Transverse colon (tissue), 4 donors: ENCODE measurements around the gene DRC3. TPM values are rescaled to one million over a fixed set of nuclear protein-coding genes. Genes with fewer than 3 reads are reported as not detected.

Experiments
- DNase-seq: peaks from one replicate; pipeline ENCODE4 v3.0.0-alpha.2; 2019
- H3K27ac ChIP-seq, 4 donors: fragments of 200-600 bp; sonication (generic); 2 replicates each; pipeline ENCODE4 v1.5.1; 2016 to 2018; ENCODE audit warnings: inconsistent platforms in 4 of 4
- H3K27me3 ChIP-seq: fragments of 200-600 bp; sonication (generic); 2 replicates; pipeline ENCODE4 v1.5.1; 2017; ENCODE audit warnings: inconsistent platforms
- H3K36me3 ChIP-seq, 4 donors: fragments of 200-600 bp; sonication (generic); 2 replicates each; pipeline ENCODE4 v1.5.1; 2017 to 2019; ENCODE audit warnings: inconsistent platforms in 4 of 4
- H3K4me1 ChIP-seq, 4 donors: fragments of 200-600 bp; sonication (generic); 2 replicates each; pipeline ENCODE4 v1.5.1; 2017 to 2020; ENCODE audit warnings: inconsistent platforms in 4 of 4
- H3K4me3 ChIP-seq, 4 donors: fragments of 200-600 bp; sonication (generic); 1 replicate in 1 of 4; 2 replicates in 3 of 4; pipeline versions ENCODE4 v1.5.1 to v1.6.1; 2017 to 2019; ENCODE audit warnings: inconsistent platforms in 4 of 4
- H3K9me3 ChIP-seq, 2 donors: fragments of 200-600 bp; sonication (generic); 2 replicates each; pipeline ENCODE4 v1.5.1; 2017 to 2019; ENCODE audit warnings: inconsistent platforms in 2 of 2
- EP300 ChIP-seq: sonication (generic); formaldehyde crosslinking; IDR thresholded peaks from one replicate; pipeline ENCODE4 v1.6.1; 2017; ENCODE audit warnings: antibody characterized with exemption, low read depth
- POLR2A ChIP-seq: fragments of 450-650 bp; IDR thresholded peaks from one replicate; pipeline ENCODE4 v1.6.1; 2016; ENCODE audit warnings: antibody characterized with exemption, mild to moderate bottlenecking, moderate library complexity
- POLR2AphosphoS5 ChIP-seq, 3 donors: sonication (generic); formaldehyde crosslinking; IDR thresholded peaks; one replicate each; pipeline ENCODE4 v1.6.1; 2016; ENCODE audit warnings: antibody characterized with exemption in 3 of 3
- WGBS, 2 donors: methylation state at CpG; one replicate each; pipeline ENCODE4 v1.1.5; 2018; ENCODE audit warnings: low coverage in 1 of 2; 5-methylcytosine and 5-hydroxymethylcytosine counted together
- in situ Hi-C, 4 donors: fragments of 200-750 bp; cut with MboI; loops; one replicate each; pipeline versions ENCODE4 v1.15.0 to v1.15.1; 2017; ENCODE audit warnings: low sequenced_read_pairs in 3 of 4, low pct_ligation_motif_present in 1 of 4, low pct_unique_long_range_greater_than_20kb in 1 of 4
- intact Hi-C: fragments of 100-400 bp; cut with DNase I; formaldehyde crosslinking; loops from one replicate; pipeline ENCODE4 v1.15.1; 2023; ENCODE audit warnings: low total_unique reads
- total RNA-seq, 4 donors: library from RNA; depleted of rRNA; stranded (reverse); fragments of >200 nt; gene quantifications; one replicate each; pipeline ENCODE4 v1.1.0, GENCODE V29; 2016
- TF ChIP-seq, protein P1 (sequence below), 5 experiments: fragments of 200-600 bp in 3 of 5; fragments of 450-650 bp in 2 of 5; sonication (generic) in 3 of 5; IDR thresholded peaks; 1 replicate in 2 of 5; 2 replicates in 3 of 5; pipeline ENCODE4 v1.5.1; 2016 to 2017; ENCODE audit warnings: antibody characterized with exemption in 5 of 5, inconsistent platforms in 3 of 5, mild to moderate bottlenecking in 2 of 5, moderate library complexity in 1 of 5

The DRC3 gene
- total RNA-seq, 4 donors from 2014 or later, result 0.64 to 1.8 (median 0.82) TPM; not detected in 1

DNA sequence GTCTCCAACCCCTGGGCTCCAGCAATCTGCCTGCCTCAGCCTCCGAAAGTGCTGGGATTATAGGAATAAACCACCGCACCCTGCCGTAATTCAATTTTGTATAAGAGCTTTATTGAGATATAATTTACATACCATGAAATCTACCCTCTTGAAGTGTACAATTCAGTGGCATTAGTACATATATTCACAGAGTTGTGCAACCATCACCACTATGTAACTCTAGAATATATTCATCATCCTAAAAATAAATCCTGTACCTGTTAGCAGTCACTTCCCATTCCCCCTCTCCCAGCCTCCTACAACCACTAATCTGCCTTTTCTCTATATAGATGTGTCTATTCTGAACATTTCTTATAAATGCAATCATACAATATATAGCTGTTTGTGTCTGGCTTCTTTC is 26.6 kb upstream of the DRC3 start:
- Histone ChIP-seq H3K9me3 (no peaks in the 10 kb centered on the region), H3K27ac (no peak overlapping the region), H3K27me3 (no peaks in the 10 kb centered on the region), H3K4me1 (peaks cover 6 to 46% (median 29%) of the 10 kb centered on the region in 4 donors), H3K4me3 (no peak overlapping the region), H3K36me3 (no peaks in the 10 kb centered on the region)
- no peak for DNase-seq
- 59 to 90% methylated on average over 3 of the region's 3 CpGs for WGBS, 2 donors
- intact Hi-C loops, result no loop called here
- TF ChIP-seq, protein P1, sequence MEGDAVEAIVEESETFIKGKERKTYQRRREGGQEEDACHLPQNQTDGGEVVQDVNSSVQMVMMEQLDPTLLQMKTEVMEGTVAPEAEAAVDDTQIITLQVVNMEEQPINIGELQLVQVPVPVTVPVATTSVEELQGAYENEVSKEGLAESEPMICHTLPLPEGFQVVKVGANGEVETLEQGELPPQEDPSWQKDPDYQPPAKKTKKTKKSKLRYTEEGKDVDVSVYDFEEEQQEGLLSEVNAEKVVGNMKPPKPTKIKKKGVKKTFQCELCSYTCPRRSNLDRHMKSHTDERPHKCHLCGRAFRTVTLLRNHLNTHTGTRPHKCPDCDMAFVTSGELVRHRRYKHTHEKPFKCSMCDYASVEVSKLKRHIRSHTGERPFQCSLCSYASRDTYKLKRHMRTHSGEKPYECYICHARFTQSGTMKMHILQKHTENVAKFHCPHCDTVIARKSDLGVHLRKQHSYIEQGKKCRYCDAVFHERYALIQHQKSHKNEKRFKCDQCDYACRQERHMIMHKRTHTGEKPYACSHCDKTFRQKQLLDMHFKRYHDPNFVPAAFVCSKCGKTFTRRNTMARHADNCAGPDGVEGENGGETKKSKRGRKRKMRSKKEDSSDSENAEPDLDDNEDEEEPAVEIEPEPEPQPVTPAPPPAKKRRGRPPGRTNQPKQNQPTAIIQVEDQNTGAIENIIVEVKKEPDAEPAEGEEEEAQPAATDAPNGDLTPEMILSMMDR (IDR thresholded peaks at IDR 0.05), result no peak
- TF ChIP-seq POLR2A, result no peak
- no peak for TF ChIP-seq POLR2AphosphoS5 (IDR thresholded peaks at IDR 0.05)
- TF ChIP-seq EP300, result no peak
- in situ Hi-C loops, result no loop called here

DNA sequence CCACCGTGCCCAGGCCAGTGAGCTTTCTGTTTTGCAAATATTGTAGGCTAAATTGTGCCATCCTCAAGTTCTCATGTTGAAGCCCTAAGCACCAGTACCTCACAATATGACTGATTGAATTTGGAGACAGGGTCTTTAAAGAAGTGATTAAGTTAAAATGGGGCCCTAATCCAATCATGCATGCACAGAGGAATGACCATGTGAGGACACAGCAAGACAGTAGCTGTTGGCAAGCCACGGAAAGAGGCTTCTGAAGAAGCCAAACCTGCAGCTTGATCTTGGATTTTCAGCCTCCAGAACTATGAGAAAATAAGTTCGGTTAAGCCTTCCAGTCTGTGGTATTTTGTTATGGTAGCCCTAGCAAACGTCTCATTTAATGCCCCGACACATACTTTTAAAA is 25.4 kb upstream of the DRC3 start:
- WGBS, 2 donors, result 92 to 95% methylated on average over 3 to 5 of the region's 5 CpGs
- intact Hi-C loops, result no loop called here
- TF ChIP-seq POLR2A (no peak), POLR2AphosphoS5 (IDR thresholded peaks at IDR 0.05) (no peak), EP300 (no peak)
- TF ChIP-seq, protein P1 (IDR thresholded peaks at IDR 0.05), result no peak
- peaks cover 5 to 39% (median 26%) of the 10 kb centered on the region in 4 donors for H3K4me1 ChIP-seq
- no peak overlapping the region for H3K4me3 ChIP-seq
- no peak for DNase-seq
- H3K27me3 ChIP-seq, result no peaks in the 10 kb centered on the region
- H3K36me3 ChIP-seq, result no peaks in the 10 kb centered on the region
- no peak overlapping the region for H3K27ac ChIP-seq
- no peaks in the 10 kb centered on the region for H3K9me3 ChIP-seq
- in situ Hi-C loops, result no loop called here

DNA sequence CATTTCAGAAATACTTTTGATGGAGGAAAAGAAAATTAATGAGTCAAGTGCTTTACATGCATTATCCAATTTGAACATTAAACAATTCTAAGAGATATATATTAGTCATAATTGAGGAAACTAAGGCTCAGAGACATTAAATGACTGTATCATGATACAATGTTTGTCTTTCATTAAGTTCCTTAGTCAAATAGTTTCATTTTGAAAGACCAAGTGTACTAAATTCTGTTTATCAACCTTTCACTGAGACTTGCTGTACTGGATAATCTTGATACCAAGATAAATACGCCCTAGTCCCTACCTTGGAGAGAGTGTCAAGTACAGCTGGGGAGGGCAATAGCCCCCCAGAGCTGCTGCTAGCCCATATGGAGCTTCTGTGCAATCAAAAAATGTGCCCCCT is 24.7 kb upstream of the DRC3 start:
- TF ChIP-seq, protein P1 (IDR thresholded peaks at IDR 0.05), result no peak
- TF ChIP-seq POLR2AphosphoS5 (IDR thresholded peaks at IDR 0.05) (no peak), EP300 (no peak), POLR2A (no peak)
- intact Hi-C loops (no loop called here), in situ Hi-C loops (no loop called here)
- H3K4me3 ChIP-seq, result no peak overlapping the region
- no peak overlapping the region for H3K27ac ChIP-seq
- no peaks in the 10 kb centered on the region for H3K9me3 ChIP-seq
- WGBS, 2 donors, result 40 to 56% methylated on average over 1 of the region's 1 CpG
- no peaks in the 10 kb centered on the region for H3K36me3 ChIP-seq
- no peaks in the 10 kb centered on the region for H3K27me3 ChIP-seq
- H3K4me1 ChIP-seq, result peaks cover 5 to 33% (median 20%) of the 10 kb centered on the region in 4 donors
- DNase-seq, result no peak

DNA sequence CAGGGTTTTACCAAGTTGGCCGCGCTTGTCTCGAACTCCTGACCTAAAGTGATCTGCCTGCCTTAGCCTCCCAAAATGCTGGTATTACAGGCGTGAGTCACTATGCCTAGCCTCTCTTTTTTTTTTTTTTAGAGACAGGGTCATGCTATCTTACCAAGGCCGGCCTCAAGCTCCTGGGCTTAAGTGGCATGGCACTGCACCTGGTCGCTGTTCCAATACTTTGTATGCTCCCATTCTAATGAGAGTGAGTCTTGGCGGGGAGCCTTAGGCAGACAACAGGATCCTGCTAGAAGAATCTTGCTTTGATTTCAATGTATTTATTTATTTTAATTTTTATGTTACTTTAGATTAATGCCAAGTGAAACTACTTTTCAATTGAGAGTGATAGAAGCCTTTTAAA is 22.3 kb upstream of the DRC3 start:
- H3K9me3 ChIP-seq, result no peaks in the 10 kb centered on the region
- peaks cover 0 to 15% (median 5%) of the 10 kb centered on the region in 4 donors for H3K4me1 ChIP-seq
- DNase-seq, result no peak
- no peak overlapping the region for H3K4me3 ChIP-seq
- H3K27me3 ChIP-seq, result no peaks in the 10 kb centered on the region
- in situ Hi-C loops, result no loop called here
- intact Hi-C loops, result no loop called here
- H3K27ac ChIP-seq, result no peak overlapping the region
- TF ChIP-seq, protein P1 (IDR thresholded peaks at IDR 0.05), result no peak
- TF ChIP-seq POLR2AphosphoS5 (IDR thresholded peaks at IDR 0.05) (no peak), EP300 (no peak), POLR2A (no peak)
- H3K36me3 ChIP-seq, result no peaks in the 10 kb centered on the region
- WGBS, 2 donors, result 96 to 100% methylated on average over 4 to 7 of the region's 7 CpGs
